Common myeloid progenitor, CD34-positive (primary cell): ENCODE results near the gene COPE.
A peak's percentile ranks its signal among the peaks of the same experiment; 100 is the strongest.

Experiments used
- CTCF ChIA-PET: fragments of 350-600 bp; sonication (Branson Sonifier 250); formaldehyde crosslinking; loops from one replicate; lab custom pipeline; 2021; ENCODE audit warnings: antibody characterized with exemption; lab: Charles Lee
- POLR2A ChIA-PET: fragments of 350-600 bp; sonication (Branson Sonifier 250); formaldehyde crosslinking; loops from one replicate; lab custom pipeline; 2021; ENCODE audit warnings: antibody characterized with exemption; lab: Charles Lee
- DNase-seq, 3 donors: peaks; one replicate each; pipeline versions ENCODE4 v3.0.0 to v3.0.0-alpha.2; 2013
- H3K27ac ChIP-seq, 2 experiments: 1 replicate in 1 of 2; 2 replicates in 1 of 2; pipeline ENCODE4 v1.7.0; 2013; ENCODE audit warnings: inconsistent platforms in 2 of 2, low read length in 2 of 2, mild to moderate bottlenecking in 2 of 2, low read depth in 1 of 2, moderate library complexity in 1 of 2; ENCODE audit not compliant: severe bottlenecking in 2 of 2, insufficient read depth in 1 of 2, poor library complexity in 1 of 2
- H3K27me3 ChIP-seq, 5 experiments: replicated peaks in 2 of 5; 1 replicate in 3 of 5; 2 replicates in 2 of 5; pipeline versions ENCODE4 v1.6.1 to v1.7.0; 2013; ENCODE audit warnings: low read length in 4 of 5, mild to moderate bottlenecking in 2 of 5, moderate library complexity in 2 of 5, inconsistent platforms in 1 of 5; ENCODE audit not compliant: insufficient read depth in 5 of 5, control insufficient read depth in 4 of 5
- H3K36me3 ChIP-seq, 4 experiments: 1 replicate in 2 of 4; 2 replicates in 2 of 4; pipeline versions ENCODE4 v1.6.1 to v1.7.0; 2013; ENCODE audit warnings: low read length in 3 of 4, control low read depth in 1 of 4, mild to moderate bottlenecking in 1 of 4; ENCODE audit not compliant: control insufficient read depth in 4 of 4, insufficient read depth in 4 of 4
- H3K4me1 ChIP-seq, 4 experiments: 1 replicate in 3 of 4; 2 replicates in 1 of 4; pipeline versions ENCODE4 v1.6.1 to v1.7.1; 2013; ENCODE audit warnings: low read length in 3 of 4, mild to moderate bottlenecking in 3 of 4, control low read depth in 1 of 4, inconsistent platforms in 1 of 4, moderate library complexity in 1 of 4; ENCODE audit not compliant: control insufficient read depth in 4 of 4, insufficient read depth in 4 of 4; ENCODE audit errors: control extremely low read depth in 1 of 4
- H3K4me3 ChIP-seq, 7 experiments: 1 replicate in 4 of 7; 2 replicates in 3 of 7; pipeline versions ENCODE4 v1.5.1 to v1.7.0; 2013; ENCODE audit warnings: mild to moderate bottlenecking in 7 of 7, low read length in 6 of 7, moderate library complexity in 6 of 7, inconsistent platforms in 2 of 7, low read depth in 2 of 7, control low read depth in 1 of 7; ENCODE audit not compliant: insufficient read depth in 4 of 7, control insufficient read depth in 1 of 7; ENCODE audit errors: extremely low read depth in 1 of 7
- H3K9me3 ChIP-seq, 5 experiments: 1 replicate in 4 of 5; 2 replicates in 1 of 5; pipeline versions ENCODE4 v1.6.1 to v1.7.1; 2013; ENCODE audit warnings: low read length in 4 of 5, mild to moderate bottlenecking in 2 of 5, inconsistent platforms in 1 of 5, low read depth in 1 of 5, moderate library complexity in 1 of 5; ENCODE audit not compliant: control insufficient read depth in 4 of 5, insufficient read depth in 2 of 5; ENCODE audit errors: control extremely low read depth in 1 of 5
- WGBS: methylation state at CpG from one replicate; pipeline ENCODE4 v1.1.5; 2013; ENCODE audit not compliant: insufficient coverage; 5-methylcytosine and 5-hydroxymethylcytosine counted together

The COPE gene

DNA sequence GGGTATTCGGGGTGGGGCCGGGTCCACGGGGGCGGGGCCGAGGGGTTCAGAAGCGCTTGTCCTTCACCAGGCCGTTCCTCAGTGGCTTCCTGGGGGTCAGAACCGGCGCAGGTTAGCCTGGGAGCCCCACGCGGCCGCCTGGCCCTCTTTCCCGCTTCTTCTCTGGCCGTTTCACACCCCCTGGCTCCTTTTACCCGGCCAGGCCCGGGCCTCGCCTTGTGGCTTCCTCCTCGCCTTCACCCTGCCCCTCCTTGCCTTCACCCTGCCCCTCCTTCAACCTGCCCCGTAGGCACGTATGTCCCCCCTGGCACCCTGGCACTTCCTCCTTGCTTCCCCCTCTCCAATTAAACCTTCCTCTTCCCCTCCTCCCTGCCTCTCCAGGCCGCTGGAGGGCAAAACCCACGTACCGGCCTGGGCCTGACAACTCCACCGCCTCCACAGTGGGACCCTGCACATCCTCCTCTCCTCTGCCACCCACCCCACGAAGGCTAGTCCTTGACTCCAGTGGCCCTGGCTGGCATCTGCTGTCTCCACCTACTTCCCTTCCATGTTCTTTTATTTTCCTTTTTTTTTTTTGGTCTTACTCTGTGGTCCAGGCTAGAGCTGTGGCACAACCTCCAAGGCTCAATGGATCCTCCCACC is 48.5 kb downstream of the COPE start:
- Histone ChIP-seq H3K27me3 (peaks cover 0 to 34% (median 5%) of the 10 kb centered on the region in 5 experiments), H3K27ac (no peak overlapping the region), H3K4me1 (peaks cover 0 to 17% (median 6%) of the 10 kb centered on the region in 4 experiments), H3K9me3 (no peaks in the 10 kb centered on the region), H3K36me3 (peaks cover 0 to 29% (median 20%) of the 10 kb centered on the region in 4 experiments), H3K4me3 (no peak overlapping the region)
- WGBS: 5% methylated on average over 24 of the region's 25 CpGs
- CTCF ChIA-PET: interaction anchor here (1.0 to 1.7 kb wide), 2 partner anchors 23 to 44 kb away, joined by 3 to 4 read pairs; no protein-coding TSS in a partner anchor
- POLR2A ChIA-PET: no interaction called here
- peak in 2 of 3 donors; percentile 48 to 60 for DNase-seq

- WGBS: 17% methylated on average over 43 of the region's 62 CpGs
- no peak for DNase-seq
- peaks cover 0 to 34% (median 5%) of the 10 kb centered on the region in 5 experiments for H3K27me3 ChIP-seq
- no peaks in the 10 kb centered on the region for H3K9me3 ChIP-seq
- peak overlapping the region in 1 of 7 experiments; percentile 11 for H3K4me3 ChIP-seq
- CTCF ChIA-PET: no interaction called here
- POLR2A ChIA-PET: interaction anchor here (0.5 to 1.4 kb wide), 2 partner anchors 117 to 160 kb away, joined by 3 to 4 read pairs; no protein-coding TSS in a partner anchor
- H3K27ac ChIP-seq: no peak overlapping the region
- peaks cover 0 to 17% (median 6%) of the 10 kb centered on the region in 4 experiments for H3K4me1 ChIP-seq
- peaks cover 0 to 36% (median 25%) of the 10 kb centered on the region in 4 experiments for H3K36me3 ChIP-seq
Observed at GRCh38 chr19:18869781-18870530, 49.2 kb downstream of the COPE start.

DNA sequence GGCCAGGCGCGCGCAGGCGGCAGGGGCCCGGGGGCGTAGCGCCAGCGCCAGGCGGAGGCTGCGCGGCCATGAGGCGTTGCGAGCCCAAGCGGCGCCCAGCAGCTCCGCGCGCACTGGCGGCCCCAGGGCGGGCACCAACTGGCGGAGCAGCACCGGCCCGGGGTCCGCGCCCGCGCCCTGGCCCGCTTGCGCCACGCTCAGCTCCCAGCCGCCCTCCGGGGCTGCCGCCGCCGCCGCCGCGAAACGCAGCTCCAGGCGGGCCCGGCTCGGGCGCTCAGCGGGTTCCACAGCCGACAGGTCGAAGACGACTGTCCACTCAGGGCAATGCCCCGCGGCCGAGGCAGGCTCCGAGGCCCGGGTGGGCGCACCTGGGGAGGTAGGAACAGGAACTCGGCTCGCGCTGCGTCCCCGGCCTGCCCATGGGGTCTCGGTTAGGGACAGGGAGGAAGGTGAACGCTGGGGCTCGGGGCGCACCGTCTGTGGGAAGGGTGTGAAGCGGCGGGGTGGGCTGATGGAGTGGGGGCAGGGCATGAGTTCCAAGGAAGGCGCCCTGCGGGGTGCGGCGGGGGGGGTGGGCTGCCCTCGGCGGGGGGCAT is 50.1 kb downstream of the COPE start:
- ChIA-PET POLR2A (interaction anchor here (0.5 to 1.4 kb wide), 2 partner anchors 118 to 161 kb away, joined by 3 to 4 read pairs; no protein-coding TSS in a partner anchor), CTCF (no interaction called here)
- DNase-seq: no peak
- Histone ChIP-seq H3K36me3 (peaks cover 0 to 44% (median 29%) of the 10 kb centered on the region in 4 experiments), H3K4me1 (peaks cover 0 to 17% (median 6%) of the 10 kb centered on the region in 4 experiments), H3K4me3 (peak overlapping the region in 1 of 7 experiments; percentile 6), H3K9me3 (no peaks in the 10 kb centered on the region), H3K27ac (no peak overlapping the region), H3K27me3 (peaks cover 0 to 34% (median 5%) of the 10 kb centered on the region in 5 experiments)
- 59% methylated on average over 57 of the region's 71 CpGs for WGBS

DNA sequence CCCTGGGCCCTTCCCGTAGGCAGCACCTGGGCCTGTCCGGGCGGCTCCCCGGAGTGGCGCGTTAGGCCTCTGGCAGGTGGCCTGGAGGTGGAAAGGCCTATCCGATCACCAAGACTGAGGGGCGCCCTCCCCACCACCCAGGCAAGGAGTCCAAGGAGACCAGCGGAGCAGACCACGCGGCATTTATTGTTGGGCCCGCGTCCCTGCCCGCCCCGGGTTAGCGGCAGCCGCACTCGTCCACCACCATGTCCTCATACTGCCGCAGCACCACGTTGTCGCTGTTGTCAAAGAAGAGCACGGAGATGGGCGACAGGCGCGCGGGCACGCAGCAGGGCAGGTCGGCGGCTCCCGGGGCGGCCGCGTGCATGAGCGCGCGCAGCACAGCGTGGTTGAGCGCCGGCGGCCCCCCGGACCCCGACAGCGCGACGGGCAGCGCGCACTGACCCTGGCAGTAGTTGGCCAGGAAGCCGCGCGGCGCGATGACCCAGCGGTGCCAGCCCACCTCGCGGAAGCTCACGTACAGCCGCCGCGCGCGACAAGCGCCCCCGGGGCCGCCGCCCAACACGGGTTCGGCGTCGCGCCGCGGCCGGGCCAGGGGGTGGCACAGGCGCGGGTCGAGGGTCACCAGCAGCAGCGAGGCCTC is 50.7 kb downstream of the COPE start:
- Histone ChIP-seq H3K4me3 (no peak overlapping the region), H3K36me3 (peaks cover 0 to 50% (median 34%) of the 10 kb centered on the region in 4 experiments), H3K9me3 (no peaks in the 10 kb centered on the region), H3K27me3 (peaks cover 0 to 34% (median 5%) of the 10 kb centered on the region in 5 experiments), H3K4me1 (peaks cover 0 to 19% (median 6%) of the 10 kb centered on the region in 4 experiments), H3K27ac (no peak overlapping the region)
- CTCF ChIA-PET: no interaction called here
- no peak for DNase-seq
- POLR2A ChIA-PET: no interaction called here
- 83% methylated on average over 74 of the region's 77 CpGs for WGBS

DNA sequence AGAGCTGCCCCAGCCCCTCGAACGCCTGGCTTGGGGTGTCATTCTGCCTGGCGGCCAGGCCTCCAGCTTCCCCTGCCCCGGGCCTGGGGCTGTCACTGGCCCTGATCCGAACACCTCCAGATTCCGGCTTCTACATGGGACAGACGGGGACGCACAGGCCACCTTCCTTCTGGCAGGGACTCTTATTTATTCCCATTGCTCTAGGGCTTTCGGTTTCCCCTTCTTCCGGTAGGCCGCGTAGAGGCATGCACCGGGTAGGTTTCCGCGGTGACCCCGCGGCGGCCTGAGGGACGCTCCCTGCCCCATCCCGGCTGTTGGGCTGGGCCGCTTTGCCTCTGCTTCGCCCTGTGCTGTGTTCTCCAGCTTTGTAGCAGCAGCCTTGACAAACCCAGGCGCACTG is 51.4 kb downstream of the COPE start:
- POLR2A ChIA-PET: no interaction called here
- no peak overlapping the region for H3K4me3 ChIP-seq

DNA sequence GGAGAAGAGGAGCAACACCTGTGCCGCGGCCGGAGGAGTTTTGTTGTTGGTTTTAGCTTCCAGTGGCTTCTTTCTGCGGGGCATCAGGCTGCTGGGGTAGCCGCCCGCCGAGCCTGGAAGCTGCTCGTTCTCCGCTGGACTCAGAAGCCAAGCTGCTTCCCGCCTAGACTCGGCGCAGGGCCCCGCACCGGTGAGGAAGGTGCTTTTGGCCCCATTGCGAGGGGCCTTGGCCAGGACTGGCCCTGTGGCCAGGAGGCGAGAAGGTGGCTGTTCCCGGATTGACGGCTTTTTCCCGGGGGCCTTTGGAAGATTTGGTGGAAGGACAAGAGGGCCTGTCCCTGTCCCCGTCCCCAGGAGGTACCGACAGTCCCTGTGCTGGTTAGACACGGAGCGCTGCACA is 52.0 kb downstream of the COPE start:
- peaks cover 0 to 19% (median 6%) of the 10 kb centered on the region in 4 experiments for H3K4me1 ChIP-seq
- POLR2A ChIA-PET: no interaction called here
- no peaks in the 10 kb centered on the region for H3K9me3 ChIP-seq
- CTCF ChIA-PET: interaction anchor here (1.0 to 2.5 kb wide), 7 partner anchors 9 to 278 kb away, joined by 3 to 17 read pairs (median 5); no protein-coding TSS in a partner anchor
- no peak for DNase-seq
- peaks cover 2 to 63% (median 44%) of the 10 kb centered on the region in 4 experiments for H3K36me3 ChIP-seq
- no peak overlapping the region for H3K27ac ChIP-seq
- 97% methylated on average over 23 of the region's 23 CpGs for WGBS
- peaks cover 0 to 34% (median 5%) of the 10 kb centered on the region in 5 experiments for H3K27me3 ChIP-seq
- no peak overlapping the region for H3K4me3 ChIP-seq

More for the DNA sequence above, 51.4 kb downstream of the COPE start:
- Histone ChIP-seq H3K27me3 (peaks cover 0 to 34% (median 5%) of the 10 kb centered on the region in 5 experiments), H3K9me3 (no peaks in the 10 kb centered on the region), H3K36me3 (peaks cover under 1 to 57% (median 40%) of the 10 kb centered on the region in 4 experiments), H3K27ac (no peak overlapping the region), H3K4me1 (peaks cover 0 to 19% (median 6%) of the 10 kb centered on the region in 4 experiments)
- CTCF ChIA-PET: interaction anchor here (1.0 to 2.5 kb wide), 5 partner anchors 8 to 120 kb away, joined by 3 to 17 read pairs (median 11); no protein-coding TSS in a partner anchor
- 96% methylated on average over 22 of the region's 23 CpGs for WGBS
- no peak for DNase-seq
